Globus pallidus (tissue), 1 donor: Measurements from ENCODE around the gene SV2A.
A peak's percentile ranks its signal among the peaks of the same experiment; 100 is the strongest.
"Not testable (repeated sequence)": the region's sequence is repeated elsewhere in the genome, so short reads cannot be mapped to it uniquely, and the experiment has no call there.

Source experiments
- DNase-seq: peaks from one replicate; pipeline ENCODE4 v3.0.0-alpha.2; 2015; ENCODE audit warnings: low spot score

Gene SV2A

DNA sequence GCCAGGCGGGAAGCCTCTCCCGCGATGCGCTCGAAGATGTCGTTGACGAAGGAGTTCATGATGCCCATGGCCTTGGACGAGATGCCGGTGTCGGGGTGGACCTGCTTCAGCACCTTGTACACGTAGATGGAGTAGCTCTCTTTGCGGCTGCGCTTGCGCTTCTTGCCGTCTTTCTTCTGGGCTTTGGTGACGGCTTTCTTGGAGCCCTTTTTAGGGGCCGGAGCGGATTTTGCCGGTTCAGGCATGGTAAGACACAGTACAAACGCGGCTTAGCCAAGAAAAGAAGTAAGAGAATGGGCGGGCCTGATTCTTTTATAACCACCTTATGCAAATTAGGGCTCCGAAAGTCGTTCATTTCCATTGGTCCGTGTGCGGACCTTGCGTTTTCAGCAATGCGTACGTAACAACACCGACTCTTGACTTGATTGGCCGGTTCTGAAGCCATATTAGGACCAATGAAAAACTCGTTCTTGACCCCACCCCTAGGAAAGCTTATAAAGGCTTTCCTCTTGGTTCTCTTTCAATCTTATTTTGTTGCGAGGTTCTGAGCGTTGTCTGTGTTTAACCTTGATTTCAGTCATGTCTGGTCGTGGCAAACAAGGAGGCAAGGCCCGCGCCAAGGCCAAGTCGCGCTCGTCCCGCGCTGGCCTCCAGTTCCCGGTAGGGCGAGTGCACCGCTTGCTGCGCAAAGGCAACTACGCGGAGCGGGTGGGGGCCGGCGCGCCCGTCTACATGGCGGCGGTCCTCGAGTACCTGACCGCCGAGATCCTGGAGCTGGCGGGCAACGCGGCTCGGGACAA lies 31.0 kb downstream of the SV2A start:
- DNase-seq = peak; percentile 100

DNA sequence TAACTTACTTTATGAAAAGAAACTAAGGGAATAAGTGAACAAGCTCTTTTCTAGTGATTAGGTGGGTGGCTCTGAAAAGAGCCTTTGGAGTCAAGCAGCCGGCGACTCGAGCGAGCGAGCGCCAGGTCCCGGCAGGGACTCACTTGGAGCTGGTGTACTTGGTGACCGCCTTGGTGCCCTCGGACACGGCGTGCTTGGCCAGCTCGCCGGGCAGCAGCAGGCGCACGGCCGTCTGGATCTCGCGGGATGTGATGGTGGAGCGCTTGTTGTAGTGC lies 31.6 kb downstream of the SV2A start:
- not testable (repeated sequence) for DNase-seq

DNA sequence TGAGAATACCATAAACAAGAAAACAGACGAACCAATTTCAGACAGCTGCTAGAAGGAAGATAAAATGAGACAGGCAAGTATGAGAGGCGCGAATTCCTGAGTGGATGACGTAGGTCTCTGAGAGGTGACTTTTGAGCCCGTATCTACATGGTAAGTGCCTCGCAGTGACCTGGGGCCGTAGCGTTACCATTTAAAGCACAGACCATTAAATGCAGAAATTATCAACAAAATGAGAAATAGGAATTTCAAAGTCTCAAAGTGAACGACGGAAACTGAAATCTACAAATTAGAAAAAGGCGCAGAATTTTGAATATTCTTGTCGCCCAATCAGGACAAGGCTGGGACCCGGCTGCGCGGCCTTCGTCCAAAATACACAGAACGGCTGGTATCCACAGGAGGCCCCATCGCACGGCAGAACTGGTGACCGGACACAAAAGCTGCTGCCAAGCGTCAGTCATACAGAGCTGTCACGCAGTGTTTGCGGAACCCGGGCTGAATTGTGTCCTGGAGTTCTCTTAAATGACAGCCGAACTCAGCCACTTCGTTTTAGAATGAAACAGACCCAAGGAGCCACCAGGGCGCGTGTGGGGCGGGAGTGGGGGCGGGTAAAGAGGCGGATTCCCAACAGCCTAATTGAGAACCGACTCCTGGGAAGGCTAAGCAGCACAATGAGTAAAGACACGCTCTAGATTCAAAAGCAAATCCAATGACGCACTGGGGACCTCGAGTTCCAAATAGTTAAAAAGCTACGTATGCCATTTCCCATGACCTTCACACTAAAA lies 32.1 kb downstream of the SV2A start:
- peak; percentile 81 for DNase-seq

DNA sequence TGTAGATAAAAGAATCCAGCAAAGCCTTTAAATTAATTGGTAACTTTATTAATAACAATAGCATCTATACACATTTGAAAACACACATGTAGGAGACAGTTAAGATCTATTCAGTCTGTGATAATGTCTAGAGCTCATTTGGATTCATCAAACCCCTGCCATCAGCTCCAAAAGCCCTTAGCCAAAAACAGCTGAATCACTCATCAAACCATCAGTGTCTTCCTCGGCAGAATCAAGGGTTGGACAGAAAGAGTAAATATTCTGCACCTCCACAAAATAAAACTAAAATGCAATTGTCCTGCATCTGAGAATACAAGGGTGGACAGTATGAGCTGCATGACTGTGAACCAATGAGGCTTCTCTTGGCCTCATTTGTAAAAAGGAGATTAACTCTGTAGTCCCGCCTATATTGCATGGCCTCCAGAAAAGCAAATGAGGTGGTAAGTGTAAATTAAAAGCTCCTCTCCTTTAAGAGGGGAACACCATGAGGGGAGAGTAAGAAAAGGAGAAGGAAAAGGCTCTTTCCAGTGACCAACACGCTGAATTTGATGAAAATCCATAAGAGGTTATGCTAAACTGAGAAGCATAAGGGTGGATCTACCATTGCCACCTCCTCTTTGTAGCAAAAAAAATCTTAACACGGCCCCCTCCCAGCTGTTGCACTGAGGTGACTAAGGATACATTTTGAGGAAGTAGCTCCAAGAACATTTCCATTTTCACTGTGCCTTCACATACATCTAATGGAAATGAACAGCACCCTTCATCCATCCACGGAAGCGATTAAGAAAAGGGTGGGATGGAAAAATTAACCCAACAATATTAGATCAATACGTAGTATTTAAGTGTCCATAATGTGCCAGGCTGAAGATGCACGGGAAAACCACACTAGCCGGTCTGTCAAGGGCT lies 33.0 kb downstream of the SV2A start:
- no peak for DNase-seq

DNA sequence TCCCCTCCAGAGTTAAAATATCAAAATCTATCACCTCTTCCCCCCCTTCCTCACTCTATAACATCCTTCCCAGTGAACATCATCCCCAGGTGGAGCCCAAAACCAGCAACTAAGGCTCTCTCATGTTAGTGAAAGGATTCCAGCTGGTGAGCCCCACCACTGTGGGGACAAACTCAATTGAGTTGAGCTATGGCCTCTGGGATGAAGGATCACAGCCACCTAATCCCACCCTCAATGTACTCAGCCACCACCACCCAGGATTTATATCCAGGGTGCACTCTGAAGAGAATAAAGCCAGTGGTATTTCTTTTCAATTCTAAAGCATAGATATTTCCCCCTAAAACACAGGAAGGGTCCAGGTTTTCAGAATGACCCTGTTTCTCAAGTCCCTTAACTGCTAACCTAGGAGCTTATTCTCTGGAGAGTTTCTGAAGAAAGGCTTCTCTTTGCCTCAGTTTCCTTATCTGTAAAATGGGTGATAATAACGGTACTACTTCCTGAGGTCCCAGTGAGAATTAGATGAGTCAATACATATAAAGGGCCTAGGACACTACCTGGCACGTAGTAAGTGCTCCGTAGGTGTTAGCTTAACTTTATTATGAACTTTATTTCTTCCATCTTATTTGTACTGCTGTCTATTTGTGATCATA lies 33.9 kb downstream of the SV2A start:
- no peak for DNase-seq

DNA sequence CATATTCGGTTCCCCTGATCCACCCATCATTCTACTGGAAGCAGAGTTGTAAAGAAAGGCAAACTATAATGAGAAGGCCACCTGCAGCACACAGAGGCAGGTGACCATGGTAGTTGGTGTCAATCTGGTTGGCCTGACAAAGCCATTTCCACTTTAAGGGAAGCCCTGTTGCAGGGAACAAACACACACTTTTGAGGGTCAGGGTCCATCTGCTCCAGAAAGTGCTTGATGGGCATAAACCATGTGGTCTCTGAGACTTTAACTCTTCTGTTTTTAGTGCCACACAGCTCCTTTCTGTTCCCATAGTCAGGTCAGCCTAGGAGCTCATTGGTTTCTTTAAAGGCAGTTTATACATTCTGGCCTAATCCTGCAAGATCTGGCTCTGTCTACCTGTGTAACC lies 35.8 kb downstream of the SV2A start:
- no peak for DNase-seq

DNA sequence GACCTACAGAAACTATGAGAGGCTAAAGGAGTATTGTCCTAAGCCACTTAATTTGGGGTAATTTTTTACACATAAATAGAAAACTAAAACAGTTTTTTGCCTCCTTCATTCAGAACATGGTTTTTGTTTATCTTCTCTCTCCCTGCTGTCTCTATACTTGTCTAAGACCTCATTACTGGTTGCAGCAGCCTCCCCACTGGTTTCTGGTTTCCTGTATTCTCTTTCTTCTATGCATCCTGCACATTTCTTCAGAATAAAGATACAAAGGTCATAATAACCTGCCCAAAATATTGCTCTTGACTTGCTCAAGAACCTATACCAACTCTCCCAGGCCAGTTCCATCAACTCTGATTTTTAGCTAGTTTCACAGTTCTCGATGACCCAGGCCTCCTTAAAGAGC lies 38.1 kb downstream of the SV2A start:
- DNase-seq = no peak

DNA sequence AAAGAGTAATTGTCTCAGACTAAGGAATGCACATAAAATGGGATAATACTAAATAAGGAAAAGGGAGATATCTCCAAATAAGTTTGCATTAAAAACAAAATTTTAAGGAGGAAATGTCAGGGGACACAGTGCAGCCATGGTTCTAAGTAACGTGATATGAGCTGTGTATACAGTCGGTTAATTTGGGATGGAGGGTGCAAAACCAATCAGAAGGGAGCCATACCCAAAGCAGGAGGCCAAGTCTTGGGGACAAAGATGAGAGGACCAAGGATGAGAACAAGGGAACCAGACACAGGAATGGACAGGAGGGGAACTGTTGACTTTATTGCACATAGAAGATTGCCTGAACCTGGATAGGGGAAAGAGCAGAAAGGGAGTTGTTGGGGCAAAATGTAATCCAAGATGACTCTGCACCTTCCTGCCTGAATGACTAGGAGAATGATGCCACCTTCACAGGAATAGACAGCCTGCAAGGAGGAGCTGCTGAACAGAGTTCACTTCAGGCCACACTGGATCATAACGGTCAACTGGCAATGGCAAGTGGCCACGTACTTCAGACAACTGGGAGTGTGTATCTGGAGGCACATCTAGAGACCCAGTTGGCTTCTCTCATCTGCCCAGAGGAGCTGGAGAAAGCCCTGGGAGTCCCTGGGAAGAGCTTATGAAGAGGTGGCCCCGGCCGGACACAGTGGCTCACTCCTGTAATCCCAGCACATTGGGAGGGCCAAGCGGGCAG lies 40.3 kb downstream of the SV2A start:
- DNase-seq = no peak

DNA sequence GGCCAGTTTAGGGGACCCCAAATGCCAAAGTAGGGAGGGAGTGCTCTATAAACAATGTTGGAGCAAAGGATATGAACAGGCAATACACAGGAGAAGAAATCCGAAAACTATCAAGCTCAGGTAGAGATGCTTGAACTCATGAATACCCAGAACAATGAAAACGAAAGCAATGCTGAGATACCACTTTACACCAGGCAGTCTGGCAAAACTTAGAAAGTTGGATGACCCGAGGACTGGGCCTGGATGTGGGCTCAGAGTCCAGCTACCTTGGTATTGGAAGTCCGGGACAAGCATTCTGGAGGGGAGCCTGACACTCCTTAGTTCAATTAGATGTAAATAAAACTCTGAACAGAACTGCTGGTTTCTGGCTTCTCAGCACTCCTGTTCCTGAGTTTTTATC lies 44.6 kb downstream of the SV2A start:
- not testable (repeated sequence) for DNase-seq

DNA sequence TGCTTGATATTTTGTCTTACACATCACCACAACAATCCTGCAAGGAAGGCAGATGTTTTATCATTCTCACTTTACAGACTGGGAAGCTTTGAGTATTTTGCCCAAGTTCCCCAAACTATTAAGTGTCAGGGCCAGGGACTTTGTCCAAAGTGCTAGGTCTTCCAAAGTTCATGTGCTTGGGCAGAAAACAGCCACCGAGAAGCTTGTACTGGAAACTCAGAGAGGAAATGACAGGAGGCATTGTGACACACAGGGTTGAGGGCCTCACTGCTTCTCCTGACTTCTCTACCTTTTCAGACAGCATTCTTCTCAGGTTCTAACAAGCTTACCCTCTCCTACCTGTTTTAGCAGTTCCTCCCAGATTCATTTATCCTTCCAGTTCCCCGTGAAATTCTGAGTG lies 50.8 kb downstream of the SV2A start:
- not testable (repeated sequence) for DNase-seq

DNA sequence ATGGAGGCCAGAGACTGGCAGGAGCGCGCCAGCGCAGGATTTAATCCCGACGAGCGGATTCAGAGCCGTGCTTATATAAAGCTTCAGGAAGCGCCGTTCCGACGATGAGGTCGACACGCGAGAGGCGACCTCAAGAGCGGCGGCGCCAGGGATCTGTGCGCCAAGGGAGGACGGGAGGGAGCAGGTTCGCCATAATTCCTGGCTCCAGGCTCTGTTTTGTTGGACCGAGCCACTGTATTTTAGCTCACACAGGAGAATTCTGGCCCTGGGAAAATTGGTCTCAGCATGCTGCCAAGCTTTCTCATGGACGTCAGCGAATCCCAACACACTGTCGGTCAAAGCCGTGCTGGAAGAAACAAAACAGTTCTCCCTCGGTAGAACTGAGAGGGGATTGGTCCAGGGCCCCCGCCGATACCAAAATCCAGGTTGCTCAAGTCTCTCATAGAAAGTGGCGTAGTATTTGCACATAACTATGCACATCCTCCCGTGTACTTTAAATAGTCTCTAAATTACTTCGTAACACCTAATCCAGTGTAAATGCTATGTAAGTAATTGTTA lies 56.1 kb downstream of the SV2A start:
- not testable (repeated sequence) for DNase-seq

DNA sequence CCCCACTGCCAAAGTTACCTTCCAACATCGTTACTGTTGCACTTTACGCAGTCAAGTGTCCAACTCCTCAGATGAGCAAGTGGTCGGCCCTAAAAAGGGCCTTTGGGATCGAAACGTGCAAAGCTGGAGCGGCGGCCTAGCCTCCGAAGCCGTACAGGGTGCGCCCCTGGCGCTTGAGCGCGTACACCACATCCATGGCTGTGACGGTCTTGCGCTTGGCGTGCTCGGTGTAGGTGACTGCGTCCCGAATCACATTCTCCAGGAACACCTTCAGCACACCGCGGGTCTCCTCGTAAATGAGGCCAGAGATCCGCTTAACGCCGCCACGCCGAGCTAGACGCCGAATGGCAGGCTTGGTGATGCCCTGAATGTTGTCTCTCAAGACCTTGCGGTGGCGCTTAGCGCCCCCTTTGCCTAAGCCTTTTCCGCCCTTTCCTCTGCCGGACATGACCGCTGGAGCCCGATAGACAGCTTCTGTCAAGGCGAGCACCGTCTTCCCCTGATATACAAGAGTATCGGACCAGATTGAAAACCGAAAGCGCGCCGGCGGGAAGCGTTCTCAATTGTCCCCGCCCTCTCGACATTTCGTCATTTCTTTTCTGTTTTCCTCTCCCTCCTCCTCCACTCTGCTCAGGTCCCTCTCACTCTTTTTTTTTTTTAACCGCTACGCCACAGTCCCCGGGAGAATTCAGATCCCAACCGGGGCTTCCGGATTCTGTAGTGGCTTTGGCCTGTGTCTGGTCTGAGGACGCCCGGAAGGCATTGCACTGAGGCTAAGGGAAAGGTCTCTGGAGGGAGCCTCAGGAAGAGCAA lies 56.8 kb downstream of the SV2A start:
- not testable (repeated sequence) for DNase-seq

DNA sequence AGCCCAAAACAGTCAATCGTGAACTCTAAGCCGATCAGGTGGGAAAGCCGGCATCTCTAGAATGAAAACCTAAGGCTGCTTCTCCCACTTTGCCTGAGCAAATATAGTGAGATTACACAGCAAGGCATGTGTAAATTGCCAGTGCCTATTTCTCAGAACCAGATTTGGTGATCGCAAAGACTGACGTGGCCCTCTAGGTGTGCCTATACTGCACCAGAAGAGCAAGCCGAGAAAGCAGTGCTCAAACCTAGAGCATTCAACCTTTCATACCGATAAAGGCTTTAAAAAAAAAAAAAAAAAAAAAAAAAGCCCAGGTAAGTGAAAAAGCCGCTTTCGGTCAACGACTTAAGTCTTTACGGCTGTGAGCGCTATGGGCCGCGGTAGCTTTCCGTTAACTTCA lies 57.4 kb downstream of the SV2A start:
- DNase-seq = not testable (repeated sequence)
